Measurements from ENCODE around the gene PPP1R12B.

GRCh38 chr1:202324646-202325045 is 23.9 kb upstream of the PPP1R12B start:
- TF ChIP-seq, protein P1, sequence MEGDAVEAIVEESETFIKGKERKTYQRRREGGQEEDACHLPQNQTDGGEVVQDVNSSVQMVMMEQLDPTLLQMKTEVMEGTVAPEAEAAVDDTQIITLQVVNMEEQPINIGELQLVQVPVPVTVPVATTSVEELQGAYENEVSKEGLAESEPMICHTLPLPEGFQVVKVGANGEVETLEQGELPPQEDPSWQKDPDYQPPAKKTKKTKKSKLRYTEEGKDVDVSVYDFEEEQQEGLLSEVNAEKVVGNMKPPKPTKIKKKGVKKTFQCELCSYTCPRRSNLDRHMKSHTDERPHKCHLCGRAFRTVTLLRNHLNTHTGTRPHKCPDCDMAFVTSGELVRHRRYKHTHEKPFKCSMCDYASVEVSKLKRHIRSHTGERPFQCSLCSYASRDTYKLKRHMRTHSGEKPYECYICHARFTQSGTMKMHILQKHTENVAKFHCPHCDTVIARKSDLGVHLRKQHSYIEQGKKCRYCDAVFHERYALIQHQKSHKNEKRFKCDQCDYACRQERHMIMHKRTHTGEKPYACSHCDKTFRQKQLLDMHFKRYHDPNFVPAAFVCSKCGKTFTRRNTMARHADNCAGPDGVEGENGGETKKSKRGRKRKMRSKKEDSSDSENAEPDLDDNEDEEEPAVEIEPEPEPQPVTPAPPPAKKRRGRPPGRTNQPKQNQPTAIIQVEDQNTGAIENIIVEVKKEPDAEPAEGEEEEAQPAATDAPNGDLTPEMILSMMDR (conservative IDR thresholded peaks at IDR 0.05; ENCODE audit: low read length) = no peak
- no peak for TF ChIP-seq EZH2phosphoT487 (IDR thresholded peaks at IDR 0.05; ENCODE audit: borderline replicate concordance, low read depth, low read length)

All from OCI-LY7 (cell line).